ELR (cell line): ENCODE results near the gene CPD.
"Not testable (repeated sequence)": the region's sequence is repeated elsewhere in the genome, so short reads cannot be mapped to it uniquely, and the experiment has no call there.

Source experiments
- DNase-seq: peaks from one replicate; pipeline ENCODE4 v3.0.0-alpha.2; 2015; ENCODE audit warnings: low read depth

The CPD gene

DNA sequence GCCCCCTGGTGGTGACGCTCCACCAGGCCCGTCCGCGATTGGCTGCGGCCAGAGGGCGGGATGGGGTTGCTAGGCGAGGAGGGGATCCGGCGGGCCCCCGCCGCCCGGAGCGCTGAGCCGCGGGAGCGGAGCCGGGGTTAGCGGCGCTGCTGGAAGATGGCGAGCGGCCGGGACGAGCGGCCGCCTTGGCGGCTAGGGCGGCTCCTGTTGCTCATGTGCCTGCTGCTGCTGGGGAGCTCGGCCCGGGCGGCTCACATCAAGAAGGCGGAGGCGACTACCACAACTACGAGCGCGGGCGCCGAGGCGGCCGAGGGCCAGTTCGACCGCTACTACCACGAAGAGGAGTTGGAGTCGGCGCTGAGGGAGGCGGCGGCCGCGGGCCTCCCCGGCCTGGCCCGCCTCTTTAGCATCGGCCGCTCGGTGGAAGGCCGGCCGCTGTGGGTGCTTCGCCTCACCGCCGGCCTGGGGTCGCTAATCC lies at the start of gene CPD:
Gene CPD, plus strand, starts transcription at position 103 of the 478 bp plus-strand sequence. Its CDS starts 54 bp downstream, at position 157.
- DNase-seq = peak; percentile 97

DNA sequence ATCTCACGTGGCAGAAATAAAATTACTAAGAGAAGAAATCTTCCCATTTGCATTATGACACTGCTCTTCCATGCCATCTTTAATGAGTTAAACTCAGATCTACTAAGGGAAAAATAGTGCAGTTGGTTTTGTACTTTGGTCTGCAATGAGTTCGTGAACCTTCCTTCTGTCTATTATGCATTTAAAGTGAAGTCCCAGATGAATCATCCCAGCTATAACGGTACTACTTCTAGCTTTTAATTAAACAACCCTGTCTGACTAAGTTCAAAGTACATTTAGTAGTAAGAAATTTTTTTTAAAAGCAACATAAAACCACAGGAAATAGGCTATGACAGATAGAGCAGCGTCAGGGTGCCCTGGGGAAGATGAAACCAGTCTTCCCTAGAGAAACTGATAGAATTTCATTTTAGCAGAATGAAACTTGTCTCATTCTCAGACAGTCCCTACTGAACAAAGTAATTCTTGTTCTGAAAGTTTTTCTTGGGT lies 46.6 kb upstream of the CPD start:
- peak; percentile 92 for DNase-seq

DNA sequence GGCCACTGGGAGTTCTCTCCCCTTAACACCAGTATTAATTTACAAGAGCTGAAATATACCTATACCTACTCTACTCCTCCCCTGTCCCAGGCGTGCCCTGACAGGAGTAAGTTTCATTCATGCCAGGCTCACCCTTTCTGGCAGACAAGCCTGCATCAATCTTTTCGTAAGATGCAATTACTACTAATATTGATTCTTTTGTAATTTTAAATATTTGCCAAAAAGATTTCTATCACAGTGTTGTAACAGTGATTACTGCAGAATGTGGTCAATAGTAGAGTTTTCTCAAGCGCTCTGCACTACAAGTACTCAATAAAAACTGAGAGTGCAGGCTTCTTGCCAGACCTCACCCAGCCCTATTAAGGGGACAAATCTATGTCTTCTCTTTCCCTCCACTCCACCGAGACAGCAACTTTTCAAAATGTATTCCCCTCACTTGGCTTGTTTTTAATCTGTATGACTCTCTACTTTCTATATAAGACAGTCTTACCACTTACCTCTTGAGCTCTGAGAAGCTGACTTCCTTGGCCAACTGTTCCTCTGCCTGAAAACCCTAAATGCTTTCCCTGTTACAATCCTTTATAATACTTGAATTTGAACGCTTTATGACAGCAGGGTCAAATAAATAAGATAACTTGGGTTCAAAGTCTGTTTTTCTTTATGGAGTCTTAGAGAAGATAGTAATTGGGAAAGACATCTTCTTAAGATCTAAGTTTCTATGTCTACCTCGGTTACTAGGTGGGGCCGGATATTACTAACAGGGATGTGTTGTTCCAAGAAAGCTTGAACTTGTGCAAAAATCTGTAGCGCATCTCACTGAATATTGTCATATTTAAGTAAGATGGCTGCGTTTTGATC lies 45.0 kb upstream of the CPD start, which contains the start of gene TMIGD1:
Gene TMIGD1, minus strand, starts transcription at position 555 of the 858 bp plus-strand sequence. CDS start 1,924 bp downstream, outside the sequence.
- no peak for DNase-seq

DNA sequence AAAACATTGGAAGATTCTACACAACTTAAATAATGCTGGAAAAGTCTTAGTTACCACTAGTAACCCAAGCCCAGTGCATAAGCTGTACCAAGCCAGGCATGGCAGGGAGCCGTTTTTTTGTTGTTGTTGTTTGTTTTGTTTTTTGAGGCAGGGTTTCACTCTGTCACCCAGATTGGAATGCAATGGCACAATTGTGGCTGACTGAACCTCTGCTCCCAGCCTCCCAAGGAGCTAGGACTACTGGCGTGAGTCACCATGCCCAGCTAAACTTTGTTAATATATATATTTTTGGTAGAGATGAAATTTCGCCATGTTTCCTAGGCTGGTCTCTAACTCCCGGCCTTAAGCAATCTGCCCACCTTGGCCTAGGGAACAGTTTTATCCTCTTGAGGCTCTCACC lies 44.3 kb upstream of the CPD start:
- peak; percentile 52 for DNase-seq

DNA sequence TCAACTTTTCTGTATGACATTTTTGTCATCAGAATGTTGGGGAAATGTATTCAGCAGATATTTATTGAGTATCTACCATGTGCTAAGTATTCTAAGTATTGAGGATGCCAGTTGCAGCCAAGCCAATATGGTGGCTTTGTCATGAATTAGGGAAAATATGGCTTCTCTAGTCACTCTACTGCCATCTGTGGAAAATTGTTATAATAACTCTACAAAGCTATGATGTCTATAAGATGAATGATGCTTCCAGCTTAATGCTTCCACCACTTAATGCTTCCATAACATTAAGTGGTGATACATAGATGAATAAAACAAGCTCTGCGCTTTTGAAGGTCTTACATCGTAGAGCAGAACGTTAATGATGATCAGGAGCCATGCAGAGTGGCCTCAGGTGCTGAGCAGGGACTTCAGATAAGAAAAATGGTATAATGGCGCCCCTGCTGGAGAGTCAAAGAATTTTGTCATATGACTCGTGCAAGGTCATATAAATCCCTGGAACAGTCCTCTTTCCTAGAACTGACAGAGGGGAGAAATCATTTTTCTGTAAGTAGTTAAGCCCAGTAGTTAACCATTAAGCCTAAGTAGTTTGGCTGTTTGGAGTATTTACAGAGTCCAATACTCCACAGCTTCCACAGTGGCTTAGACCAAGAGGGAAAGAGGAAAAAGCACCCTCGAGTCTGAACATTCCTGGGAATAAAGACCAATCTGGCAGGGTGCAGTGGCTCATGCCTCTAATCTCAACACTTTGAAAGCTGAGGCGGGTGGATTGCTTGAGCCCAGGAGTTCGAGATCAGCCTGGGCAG lies 42.2 kb upstream of the CPD start:
- DNase-seq = peak; percentile 77

DNA sequence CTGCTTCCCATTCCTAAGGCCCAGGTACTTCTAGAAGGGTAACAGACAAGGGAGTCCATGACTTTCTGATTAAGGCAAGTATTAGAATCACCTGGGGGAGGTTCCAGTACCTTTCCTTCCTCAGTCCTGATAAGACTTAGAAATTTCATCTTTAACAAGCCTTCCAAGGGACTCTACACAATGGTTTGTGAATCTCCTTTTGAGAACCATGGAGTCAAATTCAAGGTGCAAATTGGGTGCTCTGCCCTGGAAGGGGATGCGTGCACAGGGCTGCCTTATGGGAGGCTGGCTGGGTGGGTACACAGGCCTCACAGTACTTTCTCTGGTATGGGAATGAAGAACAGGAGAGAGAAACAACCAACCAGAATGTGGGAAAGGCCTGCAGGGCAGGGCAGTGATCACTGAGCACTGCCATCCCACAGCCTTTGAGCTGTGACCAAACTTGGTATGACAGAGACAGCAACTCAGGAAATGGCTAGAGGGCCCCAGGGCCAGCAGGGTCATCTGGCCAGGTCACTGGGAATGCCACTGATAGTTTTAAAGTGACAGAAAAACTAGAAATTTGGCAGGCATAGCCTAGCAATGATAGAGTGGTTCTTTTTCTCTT lies 41.2 kb upstream of the CPD start:
- DNase-seq = no peak

DNA sequence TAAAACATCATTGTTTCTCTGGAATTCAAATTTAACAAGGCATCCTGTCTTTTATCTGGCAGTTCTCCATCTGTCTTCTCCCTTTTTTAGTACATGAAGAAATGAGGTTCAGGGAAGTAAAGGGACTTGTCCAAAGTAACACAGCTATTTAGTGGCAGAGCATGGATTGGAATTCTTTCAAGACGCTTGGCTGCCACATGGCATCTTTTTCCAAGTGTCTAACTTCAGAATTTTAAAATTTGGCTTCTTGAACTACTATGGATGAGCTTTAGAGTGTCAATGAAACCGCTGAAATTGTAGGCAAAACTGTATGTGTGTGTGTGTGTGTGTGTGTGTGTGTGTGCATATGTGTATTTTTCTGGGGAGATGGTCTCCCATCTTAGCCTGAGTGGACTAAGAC lies 39.6 kb upstream of the CPD start:
- DNase-seq = no peak

DNA sequence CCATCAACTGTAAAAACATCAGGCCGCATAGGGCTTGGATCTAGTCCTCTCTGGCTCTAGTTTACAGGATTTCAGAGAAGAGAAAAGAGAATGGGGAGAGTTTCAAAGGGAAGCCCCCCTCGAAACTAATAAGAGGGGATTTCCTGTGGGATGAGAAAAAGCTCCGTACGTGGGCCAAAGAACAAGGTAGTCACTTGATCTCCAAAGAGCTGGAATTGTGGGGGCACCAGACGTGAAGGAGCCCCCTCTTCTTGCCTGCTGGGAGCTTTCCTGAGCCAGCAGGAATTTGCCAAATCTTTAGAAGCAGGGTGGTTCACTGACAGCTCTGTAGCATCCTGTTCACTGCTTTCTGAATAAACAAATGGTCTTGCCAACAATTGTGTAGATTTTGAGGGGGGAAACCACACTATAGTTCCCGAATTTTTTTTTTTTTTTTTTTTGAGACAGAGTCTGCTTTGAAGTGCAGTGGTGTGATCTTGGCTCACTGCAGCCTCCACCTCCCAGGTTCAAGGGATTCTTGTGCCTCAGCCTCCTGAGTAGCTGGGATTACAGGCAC lies 37.8 kb upstream of the CPD start:
- DNase-seq = no peak

DNA sequence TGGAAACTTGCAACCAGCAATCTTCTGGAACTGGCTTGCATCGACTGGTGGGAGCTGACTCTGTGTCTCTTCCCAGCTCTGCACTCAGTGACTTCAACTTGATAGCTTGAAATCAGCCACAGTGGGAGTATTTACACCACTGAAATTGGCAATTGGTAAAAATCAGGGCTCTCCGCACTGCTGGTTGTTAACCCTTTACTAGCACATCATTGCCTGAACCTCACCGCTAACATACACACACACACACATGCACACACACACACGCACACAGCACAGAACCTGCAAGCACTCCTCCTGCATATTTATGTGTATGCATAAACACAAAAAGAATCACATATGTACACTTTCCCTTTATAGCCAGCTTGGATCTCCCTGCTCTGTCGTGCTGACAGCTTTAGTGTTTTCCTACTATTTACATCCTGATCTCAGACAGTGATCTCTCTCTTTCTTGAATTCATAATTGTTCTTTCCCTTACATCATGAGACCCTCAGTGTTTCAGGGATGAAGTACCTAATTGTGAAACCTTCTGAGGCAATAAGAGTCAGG lies 37.0 kb upstream of the CPD start:
- no peak for DNase-seq

DNA sequence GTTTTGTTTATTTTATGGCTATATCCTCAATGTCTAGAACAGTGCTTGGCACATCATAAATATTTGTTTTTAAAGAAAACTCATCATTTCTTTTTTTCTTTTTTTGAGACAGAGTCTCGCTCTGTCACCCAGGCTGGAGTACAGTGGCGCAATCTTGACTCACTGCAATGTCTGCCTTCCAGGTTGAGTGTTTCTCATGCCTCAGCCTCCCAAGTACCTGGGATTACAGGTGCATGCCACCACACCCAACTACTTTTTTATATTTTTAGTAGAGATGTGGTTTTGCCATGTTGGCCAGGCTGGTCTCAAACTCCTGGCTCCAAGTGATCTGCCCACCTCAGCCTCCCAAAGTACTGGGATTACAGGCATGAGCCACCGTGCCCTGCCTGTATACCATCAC lies 35.5 kb upstream of the CPD start:
- DNase-seq = not testable (repeated sequence)

DNA sequence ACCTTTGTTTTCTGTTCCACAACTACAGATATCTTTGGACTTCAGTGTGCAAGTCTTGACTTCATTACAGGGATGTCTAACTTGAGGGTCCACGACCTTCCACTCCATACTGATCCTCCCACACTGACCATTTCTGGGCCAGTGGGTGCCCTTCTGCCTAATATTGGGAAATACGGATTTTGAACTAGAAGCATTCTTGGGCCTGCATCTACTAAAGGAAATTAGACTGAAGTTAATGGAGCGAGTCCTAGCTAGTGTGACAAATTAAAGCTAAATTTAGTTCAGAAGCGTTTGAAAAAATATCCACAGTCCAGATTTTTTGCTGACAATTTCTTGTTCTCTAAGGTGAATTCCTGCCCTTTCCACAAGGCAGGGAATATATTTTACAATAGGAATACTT lies 34.9 kb upstream of the CPD start:
- DNase-seq = no peak

DNA sequence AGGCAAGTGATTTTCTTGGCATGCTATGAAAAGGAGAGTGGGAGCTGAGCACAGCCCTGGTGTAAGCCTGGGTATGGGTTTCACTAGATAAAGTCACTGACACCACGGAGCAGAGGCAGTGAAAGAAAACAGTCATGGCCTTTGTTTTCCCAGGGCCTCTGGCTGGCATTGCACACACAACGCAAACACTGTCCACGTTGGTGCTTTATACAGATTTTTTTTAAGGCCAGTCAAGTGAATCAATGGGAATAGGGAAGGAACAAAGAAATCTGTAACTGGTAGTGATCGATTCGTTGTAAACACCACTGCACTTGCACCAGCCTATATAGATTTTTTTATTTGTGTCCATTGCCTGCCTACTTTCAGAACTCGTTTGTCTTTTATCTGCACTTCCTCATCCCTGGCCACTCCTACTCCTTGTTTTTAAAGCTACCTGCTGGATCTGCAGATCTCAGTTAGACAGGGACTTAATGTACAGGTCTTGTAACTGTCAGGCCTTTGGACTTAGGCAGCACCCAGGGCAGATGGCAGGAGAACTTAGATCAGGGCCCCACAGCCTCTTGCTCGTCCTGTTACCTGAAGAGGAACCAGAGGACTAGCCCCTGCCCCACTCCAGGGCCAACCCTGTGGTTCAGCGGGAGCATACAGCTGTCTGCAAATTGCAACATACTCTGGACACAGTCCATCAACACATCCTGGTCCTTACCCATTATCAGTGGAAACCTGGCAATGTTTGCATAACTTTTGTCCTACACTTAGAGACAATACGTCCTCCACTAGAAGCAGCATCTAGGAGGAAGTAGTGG lies 34.2 kb upstream of the CPD start:
- DNase-seq = no peak

DNA sequence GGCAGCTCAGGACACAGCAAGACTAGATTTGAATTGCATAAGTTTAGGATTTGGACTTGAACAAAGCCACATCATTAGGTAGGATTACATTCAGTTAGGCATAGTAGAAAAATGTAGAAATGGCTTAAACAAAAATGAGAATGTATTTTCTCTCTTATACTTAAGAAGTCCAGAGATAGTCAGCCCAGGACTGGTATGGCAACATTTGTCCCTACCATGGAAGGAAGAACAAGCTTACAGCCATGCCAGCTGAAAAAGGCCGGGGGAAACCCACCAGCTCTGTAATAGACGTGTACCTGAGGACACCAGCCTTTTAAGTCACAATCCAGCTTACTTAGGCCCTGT lies 33.7 kb upstream of the CPD start:
- DNase-seq = no peak

DNA sequence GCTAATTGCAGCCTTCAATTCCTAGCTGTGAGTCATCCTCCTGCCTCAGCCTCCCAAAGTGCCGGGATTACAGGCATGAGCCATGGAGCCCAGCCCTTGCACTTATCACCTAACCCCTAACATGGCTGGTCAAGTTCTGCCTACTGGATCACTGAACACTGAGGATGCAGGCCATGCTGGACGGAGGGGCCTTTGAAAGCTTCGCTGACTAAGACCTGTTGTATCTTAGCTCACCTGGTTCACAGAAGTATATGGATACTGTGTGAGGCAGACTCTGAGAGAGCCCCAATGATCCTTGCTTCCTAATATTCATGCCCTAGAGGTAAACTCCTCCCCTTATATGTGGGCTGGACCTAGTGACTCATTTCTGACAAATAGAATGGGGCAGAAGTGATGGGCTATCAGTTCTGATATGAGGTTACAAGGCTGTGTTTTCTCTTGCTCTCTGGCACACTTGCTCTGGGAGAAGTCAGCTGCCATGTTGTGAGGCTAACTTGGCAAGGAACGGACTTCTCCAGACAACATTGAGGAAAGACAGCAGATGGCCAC lies 33.1 kb upstream of the CPD start:
- peak; percentile 42 for DNase-seq

DNA sequence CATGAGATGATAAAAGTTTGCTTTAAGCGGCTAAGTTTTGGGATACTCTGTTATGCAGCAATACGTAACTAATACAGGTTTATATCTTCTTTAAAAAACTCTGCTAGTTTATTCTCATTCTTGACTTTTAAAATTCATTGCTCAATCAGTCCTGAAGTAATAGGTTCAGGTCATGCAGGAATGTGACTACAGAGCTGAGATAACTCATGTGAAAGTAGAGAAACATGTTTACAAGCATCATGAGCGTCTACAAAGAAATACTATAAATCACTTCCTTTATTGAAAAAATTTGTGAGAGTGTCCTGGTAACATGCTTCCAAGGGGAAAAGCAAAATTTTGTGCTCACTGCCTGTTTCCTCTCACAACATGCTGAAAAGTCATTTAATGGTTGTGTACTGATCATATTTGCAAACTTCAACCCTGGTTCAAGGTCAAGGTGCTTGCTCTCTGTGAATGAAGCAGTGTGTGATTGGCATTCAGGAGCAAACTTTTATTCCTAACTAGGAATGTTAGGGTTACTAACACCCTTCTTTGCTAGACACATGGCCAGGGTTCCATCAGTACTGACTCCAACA lies 32.4 kb upstream of the CPD start:
- DNase-seq = no peak

DNA sequence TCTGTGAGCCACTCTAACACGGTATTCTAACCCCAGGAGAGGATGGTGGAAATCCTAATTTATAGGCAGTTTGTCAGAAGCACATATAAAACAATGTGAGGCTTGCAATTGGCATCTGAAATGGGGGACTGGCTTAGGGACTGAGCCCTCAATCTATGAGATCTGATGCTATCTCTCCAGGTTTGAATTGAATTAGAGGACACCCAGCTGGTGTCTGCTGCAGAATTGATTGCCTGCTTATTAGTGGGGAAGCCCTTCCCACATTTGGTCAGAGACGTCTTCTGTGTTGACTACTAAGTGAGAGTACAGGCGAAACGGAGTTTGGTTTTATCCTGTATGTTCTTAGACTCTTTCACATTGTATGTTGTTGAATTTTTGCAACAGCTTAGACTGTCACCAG lies 31.2 kb upstream of the CPD start:
- DNase-seq = no peak

DNA sequence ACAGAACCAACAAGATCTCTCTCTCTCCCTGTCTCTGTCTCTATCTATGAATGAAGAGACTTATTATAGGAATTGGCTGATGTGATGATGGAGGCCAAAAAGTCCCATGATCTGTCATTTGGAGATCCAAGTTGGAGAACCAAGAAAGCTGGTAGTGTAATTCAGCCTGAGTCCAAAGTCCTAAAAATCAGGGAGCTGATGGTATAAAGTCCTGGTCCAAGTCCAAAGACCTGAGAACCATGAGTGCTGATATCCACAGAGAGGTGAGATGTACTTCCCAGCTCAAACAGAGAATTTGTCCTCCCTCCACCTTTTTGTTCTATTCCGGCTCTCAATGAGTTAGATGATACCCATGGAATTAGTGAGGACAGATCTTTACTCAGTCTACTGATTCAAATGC lies 29.5 kb upstream of the CPD start:
- no peak for DNase-seq

DNA sequence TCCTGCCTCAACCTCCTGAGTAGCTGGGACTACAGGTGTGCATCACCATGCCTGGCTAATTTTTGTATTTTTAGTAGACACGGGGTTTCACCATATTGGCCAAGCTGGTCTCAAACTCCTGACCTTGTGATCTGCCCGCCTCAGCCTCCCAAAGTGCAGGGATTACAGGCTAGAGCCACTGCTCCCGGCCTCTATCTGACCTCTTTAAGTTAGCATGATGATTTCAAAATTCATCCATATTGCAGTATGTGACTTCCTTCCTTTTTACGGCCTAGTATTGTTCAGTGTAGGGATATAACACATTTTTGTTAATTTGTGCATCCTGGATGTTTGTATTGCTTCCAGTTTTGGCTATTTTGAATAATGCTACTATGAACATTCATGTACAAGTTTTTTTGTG lies 27.5 kb upstream of the CPD start:
- DNase-seq = not testable (repeated sequence)

DNA sequence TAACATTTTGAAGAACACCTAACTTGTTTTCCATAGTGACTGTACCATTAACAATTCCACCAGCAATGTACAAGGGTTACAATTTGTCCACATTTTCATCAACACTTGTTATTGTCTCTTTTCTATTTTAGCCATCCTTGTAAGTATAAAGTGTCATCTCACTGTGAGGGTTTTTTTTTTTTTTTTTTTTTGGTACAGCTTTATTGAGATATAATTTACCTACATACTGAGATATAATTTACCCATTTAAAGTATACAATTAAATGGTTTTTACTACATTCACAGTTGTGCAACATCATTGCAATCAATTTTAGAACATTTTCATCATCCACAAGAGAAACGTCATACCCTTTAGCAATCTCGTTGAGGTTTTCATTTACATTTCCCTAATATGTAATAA lies 27.0 kb upstream of the CPD start:
- no peak for DNase-seq

DNA sequence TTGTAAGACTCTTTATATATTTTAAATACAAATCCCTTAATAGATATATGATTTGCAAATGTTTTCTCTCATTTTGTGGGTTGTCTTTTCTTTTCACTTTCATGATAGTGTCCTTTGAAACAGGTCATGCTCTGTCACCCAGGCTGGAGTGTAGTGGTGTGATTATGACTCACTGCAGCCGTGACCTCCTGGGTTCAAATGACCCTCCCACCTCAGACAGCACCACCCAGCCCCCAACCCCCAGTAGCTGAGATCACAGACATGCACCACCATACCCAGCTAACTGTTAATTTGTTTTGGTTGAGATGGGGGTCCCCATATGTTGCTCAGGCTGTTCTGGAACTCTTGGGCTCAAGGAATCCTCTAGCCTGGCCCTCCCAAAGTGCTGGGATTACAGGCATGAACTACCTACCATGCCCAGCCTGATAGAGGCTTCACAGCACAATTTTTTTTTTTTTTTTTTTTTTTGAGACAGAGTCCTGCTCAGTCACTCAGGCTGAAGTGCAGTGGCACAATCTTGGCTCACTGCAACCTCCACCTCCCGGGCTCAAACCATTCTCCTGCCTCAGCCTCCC lies 26.4 kb upstream of the CPD start:
- DNase-seq = no peak
